Loucy (cell line): ENCODE results near the gene RABL6.
"Not testable (repeated sequence)": the region's sequence is repeated elsewhere in the genome, so short reads cannot be mapped to it uniquely, and the experiment has no call there.

Experiments
- H2AFZ ChIP-seq: fragments of 200-600 bp; sonication (generic); 2 replicates; pipeline ENCODE4 v1.6.0; 2016; ENCODE audit warnings: antibody characterized with exemption, mild to moderate bottlenecking, low read length, moderate library complexity
- H3F3A ChIP-seq: fragments of 200-600 bp; 2 replicates; pipeline ENCODE4 v1.6.0; 2016; ENCODE audit warnings: antibody characterized with exemption, low read depth, mild to moderate bottlenecking
- H3K27me3 ChIP-seq: fragments of 200-600 bp; sonication (generic); 2 replicates; pipeline ENCODE4 v1.6.1; 2014; ENCODE audit warnings: low read length, mild to moderate bottlenecking; ENCODE audit not compliant: insufficient read depth, poor library complexity, severe bottlenecking
- H3K36me3 ChIP-seq: fragments of 200-600 bp; sonication (generic); 2 replicates; pipeline ENCODE4 v1.6.1; 2016; ENCODE audit warnings: low read length; ENCODE audit not compliant: insufficient read depth
- H3K4me1 ChIP-seq: fragments of 200-600 bp; sonication (generic); 2 replicates; pipeline ENCODE4 v1.5.1; 2014; ENCODE audit warnings: low read length, mild to moderate bottlenecking; ENCODE audit not compliant: insufficient read depth, poor library complexity, severe bottlenecking
- H3K4me2 ChIP-seq: fragments of 200-600 bp; sonication (generic); 2 replicates; pipeline ENCODE4 v1.6.0; 2014; ENCODE audit warnings: antibody characterized with exemption, low read length, low read depth, mild to moderate bottlenecking; ENCODE audit not compliant: poor library complexity, severe bottlenecking
- H3K4me3 ChIP-seq: fragments of 200-600 bp; sonication (generic); 2 replicates; pipeline ENCODE4 v1.5.1; 2014; ENCODE audit warnings: low read length, mild to moderate bottlenecking, mixed read lengths; ENCODE audit not compliant: poor library complexity, severe bottlenecking
- H3K79me2 ChIP-seq: fragments of 200-600 bp; sonication (generic); 2 replicates; pipeline ENCODE4 v1.6.1; 2014; ENCODE audit warnings: low read length; ENCODE audit not compliant: insufficient read depth
- H3K9ac ChIP-seq: fragments of 200-600 bp; sonication (generic); 2 replicates; pipeline ENCODE4 v1.6.0; 2014; ENCODE audit warnings: mild to moderate bottlenecking, low read depth, low read length, moderate library complexity; ENCODE audit not compliant: poor library complexity, severe bottlenecking
- H3K9me2 ChIP-seq: fragments of 200-600 bp; sonication (generic); replicated peaks from 2 replicates; pipeline ENCODE4 v1.6.1; 2016; ENCODE audit warnings: low read depth, low read length, mixed read lengths
- H3K9me3 ChIP-seq: fragments of 200-600 bp; sonication (generic); 2 replicates; pipeline ENCODE4 v1.6.1; 2014; ENCODE audit warnings: mild to moderate bottlenecking, antibody characterized with exemption, low read length, low read depth; ENCODE audit not compliant: insufficient read depth
- H4K20me1 ChIP-seq: fragments of 200-600 bp; sonication (generic); 2 replicates; pipeline ENCODE4 v1.6.0; 2014; ENCODE audit warnings: antibody characterized with exemption, low read length, mild to moderate bottlenecking; ENCODE audit not compliant: insufficient read depth, poor library complexity, severe bottlenecking
- CTCF ChIP-seq: fragments of 200-600 bp; sonication (generic); conservative IDR thresholded peaks from 2 replicates; pipeline ENCODE4 v1.5.1; 2014; ENCODE audit warnings: mild to moderate bottlenecking, antibody characterized with exemption, low read length
- EZH2phosphoT487 ChIP-seq: fragments of 200-600 bp; IDR thresholded peaks from 2 replicates; pipeline ENCODE4 v1.6.1; 2018; ENCODE audit warnings: antibody characterized with exemption, mild to moderate bottlenecking, moderate library complexity, borderline replicate concordance

Gene RABL6

GRCh38 chr9:136764301-136764891, 43.4 kb upstream of the RABL6 start, which contains the start of gene LCN15:
TSS of gene LCN15 (minus strand) at chr9:136764518. CDS start at chr9:136764488, 30 bp downstream.
- H3K4me1 ChIP-seq, result no peaks in the 10 kb centered on the region
- H3K4me2 ChIP-seq, result no peak within 1 kb of the TSS
- H4K20me1 ChIP-seq, result no peaks in the 10 kb centered on the region
- no peak within 1 kb of the TSS for H2AFZ ChIP-seq
- no peak within 1 kb of the TSS for H3K9ac ChIP-seq
- no peak for TF ChIP-seq EZH2phosphoT487
- TF ChIP-seq CTCF, result no peak
- no peaks in the 10 kb centered on the region for H3K36me3 ChIP-seq
- H3K4me3 ChIP-seq, result no peak within 1 kb of the TSS
- no peaks in the 10 kb centered on the region for H3F3A ChIP-seq
- H3K79me2 ChIP-seq, result no peaks in the 10 kb centered on the region
- H3K9me3 ChIP-seq, result no peaks in the 10 kb centered on the region
- H3K9me2 ChIP-seq, result no peaks in the 10 kb centered on the region
- H3K27me3 ChIP-seq, result no peaks in the 10 kb centered on the region

GRCh38 chr9:136765041-136765440, 42.7 kb upstream of the RABL6 start:
- Histone ChIP-seq H3K79me2 (no peaks in the 10 kb centered on the region), H3K9me3 (no peaks in the 10 kb centered on the region), H2AFZ (no peak overlapping the region), H3K9me2 (no peaks in the 10 kb centered on the region), H3K36me3 (no peaks in the 10 kb centered on the region), H3F3A (no peaks in the 10 kb centered on the region), H3K4me1 (no peaks in the 10 kb centered on the region), H3K4me3 (no peak overlapping the region), H3K27me3 (no peaks in the 10 kb centered on the region), H3K9ac (no peak overlapping the region), H4K20me1 (no peaks in the 10 kb centered on the region), H3K4me2 (no peak overlapping the region)
- TF ChIP-seq CTCF (no peak), EZH2phosphoT487 (no peak)

GRCh38 chr9:136765745-136766409, 41.9 kb upstream of the RABL6 start:
- H3K9me3 ChIP-seq, H3K4me3 ChIP-seq, H3K79me2 ChIP-seq, H3K27me3 ChIP-seq, H3K9me2 ChIP-seq, H3K9ac ChIP-seq, H4K20me1 ChIP-seq, H3K36me3 ChIP-seq, H3K4me2 ChIP-seq, H3F3A ChIP-seq, H3K4me1 ChIP-seq, H2AFZ ChIP-seq: not testable (repeated sequence)
